Body of pancreas (tissue), 4 donors: ENCODE results near the gene QKI.

Source experiments
- CTCF ChIP-seq, 7 experiments: fragments of 450-650 bp in 4 of 7; fragments of 200-600 bp in 3 of 7; sonication (generic) in 3 of 7; IDR thresholded peaks; one replicate each; pipeline ENCODE4 v1.5.1; 2016 to 2019; ENCODE audit warnings: antibody characterized with exemption in 7 of 7
- POLR2A ChIP-seq, 3 donors: fragments of 450-650 bp; IDR thresholded peaks; one replicate each; pipeline ENCODE4 v1.6.1; 2016; ENCODE audit warnings: antibody characterized with exemption in 3 of 3, mild to moderate bottlenecking in 2 of 3

GRCh38 chr6:163393923-163394322, 20.6 kb upstream of the QKI start:
- no peak for TF ChIP-seq POLR2A (IDR thresholded peaks at IDR 0.05)
- no peak for TF ChIP-seq CTCF (IDR thresholded peaks at IDR 0.05)
